Stimulated activated CD4-positive, alpha-beta T cell treated with anti-CD3 and anti-CD28 coated beads, Interleukin-12 subunit alpha, Interleukin-12 subunit beta, amount 100 ng/mL, for 24 hours (primary cell): ENCODE data around the gene PRKCE.
A peak's percentile ranks its signal among the peaks of the same experiment; 100 is the strongest.

ENCODE experiments used
- DNase-seq, 2 experiments: peaks; one replicate each; pipeline ENCODE4 v3.0.0-alpha.2; 2020; ENCODE audit warnings: low read depth in 2 of 2

The PRKCE gene

GRCh38 chr2:45778720-45779171 is 127.3 kb downstream of the PRKCE start:
- DNase-seq: peak; percentile 37 to 51

- no peak for DNase-seq
Observed at GRCh38 chr2:45780541-45781463, 129.3 kb downstream of the PRKCE start.

GRCh38 chr2:45781464-45781811 is 130.0 kb downstream of the PRKCE start:
- no peak for DNase-seq

GRCh38 chr2:45782436-45782835 is 131.0 kb downstream of the PRKCE start:
- no peak for DNase-seq

GRCh38 chr2:45782986-45783385 is 131.5 kb downstream of the PRKCE start:
- DNase-seq: no peak

- DNase-seq: no peak
Observed at GRCh38 chr2:45786030-45786835, 134.8 kb downstream of the PRKCE start.

GRCh38 chr2:45786836-45787357 is 135.4 kb downstream of the PRKCE start:
- no peak for DNase-seq

GRCh38 chr2:45788401-45788800 is 136.9 kb downstream of the PRKCE start:
- DNase-seq: no peak

GRCh38 chr2:45789317-45789716 is 137.8 kb downstream of the PRKCE start:
- no peak for DNase-seq

GRCh38 chr2:45789961-45790723 is 138.7 kb downstream of the PRKCE start:
- DNase-seq: no peak

- no peak for DNase-seq
Observed at GRCh38 chr2:45793305-45793962, 142.0 kb downstream of the PRKCE start.

GRCh38 chr2:45794134-45794617 is 142.7 kb downstream of the PRKCE start:
- DNase-seq: no peak

- DNase-seq: no peak
Observed at GRCh38 chr2:45796500-45796899, 145.0 kb downstream of the PRKCE start.

GRCh38 chr2:45797451-45798230 is 146.2 kb downstream of the PRKCE start:
- DNase-seq: no peak

- DNase-seq: no peak
Observed at GRCh38 chr2:45799679-45800381, 148.4 kb downstream of the PRKCE start.

GRCh38 chr2:45802499-45803138 is 151.1 kb downstream of the PRKCE start:
- no peak for DNase-seq

GRCh38 chr2:45804987-45805755 is 153.7 kb downstream of the PRKCE start:
- DNase-seq: no peak
